GM06990 (cell line): ENCODE results near the gene STK39.

Source experiments
- DNase-seq: peaks from one replicate; pipeline ENCODE4 v3.0.0-alpha.2; 2011; ENCODE audit not compliant: insufficient read length; ENCODE audit errors: extremely low read depth
- H3K27me3 ChIP-seq: replicated peaks from 2 replicates; pipeline ENCODE4 v1.6.0; 2011; ENCODE audit warnings: low read length; ENCODE audit not compliant: control insufficient read depth, insufficient read depth
- H3K36me3 ChIP-seq: 2 replicates; pipeline ENCODE4 v1.5.1; 2011; ENCODE audit warnings: low read length; ENCODE audit not compliant: control insufficient read depth, insufficient read depth
- H3K4me3 ChIP-seq: replicated peaks from 2 replicates; pipeline ENCODE4 v1.5.1; 2011; ENCODE audit warnings: low read depth, mild to moderate bottlenecking, control low read depth, low read length
- TF ChIP-seq, protein P1 (sequence below): IDR thresholded peaks from 2 replicates; pipeline ENCODE4 v1.5.1; 2011; ENCODE audit warnings: low read length, control low read depth, mild to moderate bottlenecking, inconsistent platforms; ENCODE audit not compliant: insufficient read depth, poor library complexity, severe bottlenecking

STK39 gene

DNA sequence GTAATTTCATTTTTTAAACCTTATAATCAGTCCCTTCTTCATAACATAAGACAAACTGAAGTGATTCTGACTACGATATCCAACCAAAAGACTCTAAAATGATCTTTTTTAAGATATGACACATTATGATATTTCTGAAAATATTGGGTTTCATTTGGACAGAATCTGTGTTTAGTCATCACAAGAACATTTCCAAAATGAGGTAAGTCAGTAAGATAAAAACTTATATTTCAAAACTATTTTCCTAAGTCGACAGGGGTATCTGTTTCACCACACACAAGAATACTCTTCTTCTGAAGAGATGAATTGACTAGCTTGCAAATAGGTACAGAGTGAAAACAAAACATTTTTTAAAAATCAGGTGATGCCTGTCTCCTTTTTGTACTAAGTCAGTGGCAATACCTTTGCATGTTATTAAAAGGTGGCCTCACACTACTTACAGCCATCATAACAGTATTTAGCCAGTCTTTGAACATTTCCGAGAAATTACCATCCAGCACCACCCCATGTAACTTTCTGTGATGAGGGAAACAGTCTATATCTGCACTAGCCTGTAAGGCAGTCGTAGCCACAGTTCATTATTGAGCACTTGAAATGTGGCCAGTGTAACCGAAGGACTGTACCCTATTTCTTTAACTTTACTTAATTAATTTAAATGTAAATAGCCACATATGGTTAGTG is 13.5 kb downstream of the STK39 start:
- TF ChIP-seq, protein P1, sequence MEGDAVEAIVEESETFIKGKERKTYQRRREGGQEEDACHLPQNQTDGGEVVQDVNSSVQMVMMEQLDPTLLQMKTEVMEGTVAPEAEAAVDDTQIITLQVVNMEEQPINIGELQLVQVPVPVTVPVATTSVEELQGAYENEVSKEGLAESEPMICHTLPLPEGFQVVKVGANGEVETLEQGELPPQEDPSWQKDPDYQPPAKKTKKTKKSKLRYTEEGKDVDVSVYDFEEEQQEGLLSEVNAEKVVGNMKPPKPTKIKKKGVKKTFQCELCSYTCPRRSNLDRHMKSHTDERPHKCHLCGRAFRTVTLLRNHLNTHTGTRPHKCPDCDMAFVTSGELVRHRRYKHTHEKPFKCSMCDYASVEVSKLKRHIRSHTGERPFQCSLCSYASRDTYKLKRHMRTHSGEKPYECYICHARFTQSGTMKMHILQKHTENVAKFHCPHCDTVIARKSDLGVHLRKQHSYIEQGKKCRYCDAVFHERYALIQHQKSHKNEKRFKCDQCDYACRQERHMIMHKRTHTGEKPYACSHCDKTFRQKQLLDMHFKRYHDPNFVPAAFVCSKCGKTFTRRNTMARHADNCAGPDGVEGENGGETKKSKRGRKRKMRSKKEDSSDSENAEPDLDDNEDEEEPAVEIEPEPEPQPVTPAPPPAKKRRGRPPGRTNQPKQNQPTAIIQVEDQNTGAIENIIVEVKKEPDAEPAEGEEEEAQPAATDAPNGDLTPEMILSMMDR = no peak
- no peak overlapping the region for H3K4me3 ChIP-seq
- no peak for DNase-seq
- H3K36me3 ChIP-seq = no peaks in the 10 kb centered on the region
- H3K27me3 ChIP-seq = no peaks in the 10 kb centered on the region

DNA sequence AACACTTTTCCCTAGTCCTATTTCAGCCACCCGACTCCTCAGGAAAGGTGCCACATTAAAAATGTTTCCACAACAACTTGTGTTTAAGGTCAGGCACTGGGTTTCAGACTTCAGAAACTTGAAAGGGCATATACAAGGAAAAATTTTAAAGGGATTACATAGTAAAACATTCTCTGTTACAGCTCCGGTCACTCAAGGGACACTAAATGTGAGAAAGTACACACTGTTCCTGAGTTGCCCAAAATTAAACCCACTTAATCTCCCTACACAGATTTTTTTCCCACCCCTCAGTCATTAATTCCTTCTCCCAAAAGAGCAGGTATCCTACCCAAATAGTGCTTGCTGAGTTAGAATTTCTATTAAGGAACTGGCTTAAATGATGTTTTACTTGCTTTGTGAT is 14.2 kb downstream of the STK39 start:
- Histone ChIP-seq H3K36me3 (no peaks in the 10 kb centered on the region), H3K4me3 (no peak overlapping the region), H3K27me3 (no peaks in the 10 kb centered on the region)
- TF ChIP-seq, protein P1 = no peak
- no peak for DNase-seq

DNA sequence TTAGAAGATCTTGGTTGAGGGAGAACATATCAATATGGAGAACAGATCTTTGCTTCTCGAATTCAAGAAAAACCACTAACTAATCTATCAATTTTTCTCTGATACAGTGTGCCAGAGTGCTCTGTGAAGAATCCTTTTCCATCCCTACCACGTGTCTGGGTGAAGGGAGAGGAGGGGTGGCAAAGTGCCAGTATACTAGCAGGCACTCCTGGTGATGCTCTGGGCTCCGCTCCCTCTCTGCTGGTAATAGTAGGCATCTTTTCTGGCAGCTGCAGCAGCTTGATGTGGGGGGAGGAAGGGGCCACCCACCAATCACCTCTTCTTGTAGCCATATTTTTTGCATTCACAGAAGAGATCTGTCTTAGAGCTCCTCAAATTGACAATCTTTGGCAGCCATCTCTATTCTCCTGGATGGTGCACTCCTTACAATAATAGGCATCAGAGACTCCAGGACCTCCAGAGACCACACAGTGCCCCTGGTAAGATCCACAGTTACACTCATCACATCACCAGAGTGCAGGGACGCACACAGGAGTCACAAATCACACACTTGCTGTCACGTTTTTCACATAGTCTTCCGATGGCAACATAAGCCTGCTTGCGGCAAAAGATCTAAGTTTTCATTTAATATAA is 15.7 kb downstream of the STK39 start:
- no peaks in the 10 kb centered on the region for H3K36me3 ChIP-seq
- TF ChIP-seq, protein P1 = no peak
- H3K27me3 ChIP-seq = no peaks in the 10 kb centered on the region
- no peak overlapping the region for H3K4me3 ChIP-seq
- DNase-seq = no peak

DNA sequence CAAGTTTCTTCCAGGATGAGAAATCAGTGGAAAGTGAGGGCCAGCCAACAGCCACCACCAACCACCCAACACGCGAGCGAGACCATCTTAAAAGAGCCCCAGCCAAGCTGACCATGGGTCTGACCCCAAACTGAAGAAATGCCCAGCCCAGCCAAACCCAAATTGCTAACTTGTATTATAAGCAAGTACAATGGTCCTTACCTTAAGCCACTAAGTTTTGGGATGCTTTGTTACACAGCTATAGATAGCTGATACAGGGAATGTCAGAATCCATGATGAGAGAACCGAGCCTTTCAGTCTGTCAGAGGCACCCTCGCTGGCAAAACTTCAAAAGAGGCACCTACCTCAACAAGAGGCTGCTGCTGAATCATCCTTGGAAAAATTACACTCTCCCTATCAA is 17.0 kb downstream of the STK39 start:
- Histone ChIP-seq H3K36me3 (no peaks in the 10 kb centered on the region), H3K27me3 (no peaks in the 10 kb centered on the region; the same call in 1 of the 2 replicates), H3K4me3 (no peak overlapping the region)
- DNase-seq = no peak
- TF ChIP-seq, protein P1 = no peak

DNA sequence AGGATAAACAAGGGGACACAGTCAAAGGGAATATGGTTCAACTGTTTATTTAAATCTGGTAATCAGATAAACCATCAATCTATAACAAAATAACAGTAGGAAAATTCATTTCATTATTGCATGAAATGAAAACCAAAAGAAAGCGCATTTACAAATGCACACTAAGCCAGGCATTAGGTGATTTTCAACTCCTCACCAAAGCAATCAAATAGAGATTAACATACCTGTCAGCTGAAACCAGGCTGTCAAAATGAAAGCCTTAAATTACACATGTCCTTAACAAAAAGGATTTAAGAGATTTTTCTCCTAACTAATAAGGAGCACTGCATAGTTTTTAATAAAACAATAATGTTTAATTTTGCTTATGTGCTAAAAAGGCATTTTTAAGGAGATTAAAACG is 23.0 kb downstream of the STK39 start:
- no peaks in the 10 kb centered on the region for H3K36me3 ChIP-seq
- no peak for DNase-seq
- no peak overlapping the region for H3K4me3 ChIP-seq
- no peaks in the 10 kb centered on the region; the same call in 1 of the 2 replicates for H3K27me3 ChIP-seq
- TF ChIP-seq, protein P1 = no peak

DNA sequence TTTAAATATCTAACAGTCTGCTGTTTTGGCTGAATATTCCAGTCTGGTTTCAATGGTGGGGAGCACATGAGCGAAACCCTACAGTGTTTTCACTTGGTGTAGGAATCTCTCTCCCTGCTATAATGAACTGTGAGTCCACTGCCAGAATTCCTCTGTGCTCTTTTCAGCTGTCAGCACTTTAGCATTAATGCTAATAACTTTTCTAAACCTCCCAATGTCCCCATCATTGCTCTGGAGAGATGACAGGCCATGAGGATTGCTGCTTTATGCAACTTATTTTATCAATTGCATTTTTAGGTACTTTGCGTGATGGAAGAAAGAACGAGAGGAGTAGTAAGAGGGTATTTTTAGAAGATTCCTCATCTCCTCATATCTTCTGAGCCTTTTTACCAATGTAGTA is 25.3 kb downstream of the STK39 start:
- TF ChIP-seq, protein P1 = no peak
- no peak overlapping the region for H3K4me3 ChIP-seq
- no peak for DNase-seq
- no peaks in the 10 kb centered on the region; the same call in 1 of the 2 replicates for H3K27me3 ChIP-seq
- H3K36me3 ChIP-seq = no peaks in the 10 kb centered on the region
